ENCODE measurements around the gene HAPSTR1. TPM values are rescaled to one million over a fixed set of nuclear protein-coding genes. Genes with fewer than 3 reads are reported as not detected.

HAPSTR1 gene
- polyA plus RNA-seq, 1 of the 3 experiments (the other 2 are of a cell fraction) = 7.0 TPM

DNA sequence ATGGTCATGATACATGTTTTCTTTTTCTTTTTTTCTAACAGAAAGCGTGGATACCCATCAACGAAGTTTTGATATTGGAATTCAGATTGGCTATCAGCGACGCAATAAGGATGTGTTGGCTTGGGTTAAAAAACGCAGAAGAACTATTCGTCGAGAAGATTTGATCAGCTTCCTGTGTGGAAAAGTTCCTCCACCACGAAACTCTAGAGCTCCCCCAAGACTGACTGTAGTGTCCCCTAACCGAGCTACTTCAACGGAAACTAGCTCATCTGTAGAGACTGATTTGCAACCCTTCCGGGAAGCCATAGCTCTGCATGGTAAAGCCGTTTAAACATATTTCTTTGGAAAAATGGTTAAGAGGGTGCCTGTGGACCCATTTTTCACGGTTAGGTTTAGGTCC lies 11.5 kb downstream of the HAPSTR1 start:
- no peak for DNase-seq
- H4K20me1 ChIP-seq (ENCODE audit: insufficient read depth) = peaks cover 100% of the 10 kb centered on the region
- ChIA-PET POLR2A (no interaction called here), CTCF (interaction anchor here (1.3 to 3.6 kb wide), 3 partner anchors 32 to 222 kb away, joined by 3 to 17 read pairs (median 3); no protein-coding TSS in a partner anchor)
- peak overlapping the region in 1 of 2 experiments; percentile 67; a peak in 1 of 4 replicates for H3K27ac ChIP-seq (ENCODE audit: low read depth in 2 of 2, low read length in 1 of 2)
- peaks cover 29% of the 10 kb centered on the region for H3F3A ChIP-seq (replicated peaks; ENCODE audit: insufficient read depth)
- H3K4me1 ChIP-seq (ENCODE audit: control insufficient read depth in 1 of 2, insufficient read depth in 2 of 2, low read depth in 1 of 2, low read length in 1 of 2) = peaks cover 7 to 32% of the 10 kb centered on the region in 2 experiments
- WGBS (ENCODE audit: low lambda C conversion rate) = 92% methylated on average over 13 of the region's 13 CpGs
- H3K9me2 ChIP-seq = no peaks in the 10 kb centered on the region
- 0 out of 2 replicates have a peak overlapping the region, but pooled peaks have one; percentile 44 for H3K4me2 ChIP-seq
- H2AFZ ChIP-seq (ENCODE audit: low read depth) = no peak overlapping the region
- no peak overlapping the region for H3K4me3 ChIP-seq (ENCODE audit: low read depth in 2 of 2, low read length in 1 of 2)
- no peak overlapping the region for H3K9ac ChIP-seq
- no peaks in the 10 kb centered on the region for H3K27me3 ChIP-seq (ENCODE audit: insufficient read depth)
- peaks cover 100% of the 10 kb centered on the region for H3K79me2 ChIP-seq (ENCODE audit: insufficient read depth)
- H3K9me3 ChIP-seq = no peaks in the 10 kb centered on the region
- peaks cover 59 to 77% of the 10 kb centered on the region in 2 experiments for H3K36me3 ChIP-seq (replicated peaks in 1 of 2; ENCODE audit: control insufficient read depth in 1 of 2, insufficient read depth in 2 of 2, low read length in 1 of 2)
- TF ChIP-seq CHD2 (IDR thresholded peaks at IDR 0.05; ENCODE audit: low read length, partially characterized antibody) (no peak), RCOR1 (IDR thresholded peaks at IDR 0.05; ENCODE audit: low read length) (no peak), MXI1 (IDR thresholded peaks at IDR 0.05; ENCODE audit: low read depth, low read length) (no peak), SMC3 (IDR thresholded peaks at IDR 0.05; ENCODE audit: low read depth, low read length) (no peak), FOXM1 (IDR thresholded peaks at IDR 0.05; ENCODE audit: low read depth) (no peak), GATA2 (CRISPR knock-in tag; IDR thresholded peaks at IDR 0.05) (no peak), MEF2A (IDR thresholded peaks at IDR 0.05; ENCODE audit: borderline replicate concordance, low read depth) (no peak), TEAD4 (IDR thresholded peaks at IDR 0.05; ENCODE audit: borderline replicate concordance, insufficient read depth) (no peak)
- TF ChIP-seq, protein P1, sequence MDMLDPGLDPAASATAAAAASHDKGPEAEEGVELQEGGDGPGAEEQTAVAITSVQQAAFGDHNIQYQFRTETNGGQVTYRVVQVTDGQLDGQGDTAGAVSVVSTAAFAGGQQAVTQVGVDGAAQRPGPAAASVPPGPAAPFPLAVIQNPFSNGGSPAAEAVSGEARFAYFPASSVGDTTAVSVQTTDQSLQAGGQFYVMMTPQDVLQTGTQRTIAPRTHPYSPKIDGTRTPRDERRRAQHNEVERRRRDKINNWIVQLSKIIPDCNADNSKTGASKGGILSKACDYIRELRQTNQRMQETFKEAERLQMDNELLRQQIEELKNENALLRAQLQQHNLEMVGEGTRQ (IDR thresholded peaks at IDR 0.05; ENCODE audit: borderline replicate concordance, low read depth, low read length) = no peak
- TF ChIP-seq, protein P2, sequence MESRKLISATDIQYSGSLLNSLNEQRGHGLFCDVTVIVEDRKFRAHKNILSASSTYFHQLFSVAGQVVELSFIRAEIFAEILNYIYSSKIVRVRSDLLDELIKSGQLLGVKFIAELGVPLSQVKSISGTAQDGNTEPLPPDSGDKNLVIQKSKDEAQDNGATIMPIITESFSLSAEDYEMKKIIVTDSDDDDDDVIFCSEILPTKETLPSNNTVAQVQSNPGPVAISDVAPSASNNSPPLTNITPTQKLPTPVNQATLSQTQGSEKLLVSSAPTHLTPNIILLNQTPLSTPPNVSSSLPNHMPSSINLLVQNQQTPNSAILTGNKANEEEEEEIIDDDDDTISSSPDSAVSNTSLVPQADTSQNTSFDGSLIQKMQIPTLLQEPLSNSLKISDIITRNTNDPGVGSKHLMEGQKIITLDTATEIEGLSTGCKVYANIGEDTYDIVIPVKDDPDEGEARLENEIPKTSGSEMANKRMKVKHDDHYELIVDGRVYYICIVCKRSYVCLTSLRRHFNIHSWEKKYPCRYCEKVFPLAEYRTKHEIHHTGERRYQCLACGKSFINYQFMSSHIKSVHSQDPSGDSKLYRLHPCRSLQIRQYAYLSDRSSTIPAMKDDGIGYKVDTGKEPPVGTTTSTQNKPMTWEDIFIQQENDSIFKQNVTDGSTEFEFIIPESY (IDR thresholded peaks at IDR 0.05; ENCODE audit: borderline replicate concordance, low read depth) = no peak

DNA sequence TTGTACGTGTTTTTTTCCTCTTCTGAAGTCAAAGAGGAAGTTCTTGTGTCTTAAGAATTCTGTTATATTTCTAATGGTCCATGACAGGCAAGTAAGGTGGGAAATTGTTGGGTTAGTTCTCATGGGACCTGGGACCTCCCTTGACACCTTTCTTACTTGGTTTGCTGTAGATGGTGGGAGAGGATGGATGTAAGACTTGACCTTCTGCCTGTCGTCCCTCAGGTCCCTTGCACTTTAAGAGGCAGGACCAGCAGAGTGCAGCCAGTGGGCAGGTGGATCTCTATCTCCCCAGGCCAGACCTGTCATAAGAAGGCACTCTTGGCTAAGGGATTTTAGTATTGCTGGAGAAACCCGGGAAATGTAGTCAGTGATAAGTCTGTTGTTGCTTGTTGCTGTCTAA lies 12.1 kb downstream of the HAPSTR1 start:
- Histone ChIP-seq H3K4me3 (ENCODE audit: low read depth in 2 of 2, low read length in 1 of 2) (no peak overlapping the region), H3K79me2 (ENCODE audit: insufficient read depth) (peaks cover 100% of the 10 kb centered on the region), H3K4me1 (ENCODE audit: control insufficient read depth in 1 of 2, insufficient read depth in 2 of 2, low read depth in 1 of 2, low read length in 1 of 2) (peaks cover 7 to 26% of the 10 kb centered on the region in 2 experiments), H3F3A (replicated peaks; ENCODE audit: insufficient read depth) (peaks cover 32% of the 10 kb centered on the region), H3K9me2 (no peaks in the 10 kb centered on the region), H3K4me2 (no peak overlapping the region), H3K36me3 (replicated peaks in 1 of 2; ENCODE audit: control insufficient read depth in 1 of 2, insufficient read depth in 2 of 2, low read length in 1 of 2) (peaks cover 65 to 76% of the 10 kb centered on the region in 2 experiments), H3K27me3 (ENCODE audit: insufficient read depth) (no peaks in the 10 kb centered on the region), H3K9ac (no peak overlapping the region), H4K20me1 (ENCODE audit: insufficient read depth) (peaks cover 100% of the 10 kb centered on the region), H3K27ac (ENCODE audit: low read depth in 2 of 2, low read length in 1 of 2) (no peak overlapping the region), H3K9me3 (no peaks in the 10 kb centered on the region), H2AFZ (ENCODE audit: low read depth) (no peak overlapping the region)
- 82% methylated on average over 3 of the region's 3 CpGs for WGBS (ENCODE audit: low lambda C conversion rate)
- ChIA-PET POLR2A (no interaction called here), CTCF (interaction anchor here (1.3 to 3.6 kb wide), 2 partner anchors 32 to 223 kb away, joined by 3 to 17 read pairs; no protein-coding TSS in a partner anchor)
- no peak for TF ChIP-seq SMC3 (IDR thresholded peaks at IDR 0.05; ENCODE audit: low read depth, low read length)
- no peak for TF ChIP-seq FOSL2 (IDR thresholded peaks at IDR 0.05; ENCODE audit: borderline replicate concordance, low read depth)
- TF ChIP-seq, protein P3, sequence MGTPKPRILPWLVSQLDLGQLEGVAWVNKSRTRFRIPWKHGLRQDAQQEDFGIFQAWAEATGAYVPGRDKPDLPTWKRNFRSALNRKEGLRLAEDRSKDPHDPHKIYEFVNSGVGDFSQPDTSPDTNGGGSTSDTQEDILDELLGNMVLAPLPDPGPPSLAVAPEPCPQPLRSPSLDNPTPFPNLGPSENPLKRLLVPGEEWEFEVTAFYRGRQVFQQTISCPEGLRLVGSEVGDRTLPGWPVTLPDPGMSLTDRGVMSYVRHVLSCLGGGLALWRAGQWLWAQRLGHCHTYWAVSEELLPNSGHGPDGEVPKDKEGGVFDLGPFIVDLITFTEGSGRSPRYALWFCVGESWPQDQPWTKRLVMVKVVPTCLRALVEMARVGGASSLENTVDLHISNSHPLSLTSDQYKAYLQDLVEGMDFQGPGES (IDR thresholded peaks at IDR 0.05; ENCODE audit: low read depth, low read length) = no peak
- no peak for TF ChIP-seq TEAD4 (IDR thresholded peaks at IDR 0.05; ENCODE audit: borderline replicate concordance, insufficient read depth)
- TF ChIP-seq, protein P4, sequence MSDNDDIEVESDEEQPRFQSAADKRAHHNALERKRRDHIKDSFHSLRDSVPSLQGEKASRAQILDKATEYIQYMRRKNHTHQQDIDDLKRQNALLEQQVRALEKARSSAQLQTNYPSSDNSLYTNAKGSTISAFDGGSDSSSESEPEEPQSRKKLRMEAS (IDR thresholded peaks at IDR 0.05; ENCODE audit: low read depth) = no peak
- TF ChIP-seq FOXM1 (IDR thresholded peaks at IDR 0.05; ENCODE audit: low read depth) = no peak
- TF ChIP-seq SIN3A (IDR thresholded peaks at IDR 0.05; ENCODE audit: borderline replicate concordance, low read depth, low read length) = no peak
- TF ChIP-seq, protein P5, sequence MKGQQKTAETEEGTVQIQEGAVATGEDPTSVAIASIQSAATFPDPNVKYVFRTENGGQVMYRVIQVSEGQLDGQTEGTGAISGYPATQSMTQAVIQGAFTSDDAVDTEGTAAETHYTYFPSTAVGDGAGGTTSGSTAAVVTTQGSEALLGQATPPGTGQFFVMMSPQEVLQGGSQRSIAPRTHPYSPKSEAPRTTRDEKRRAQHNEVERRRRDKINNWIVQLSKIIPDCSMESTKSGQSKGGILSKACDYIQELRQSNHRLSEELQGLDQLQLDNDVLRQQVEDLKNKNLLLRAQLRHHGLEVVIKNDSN (IDR thresholded peaks at IDR 0.05; ENCODE audit: borderline replicate concordance, low read depth) = no peak
- DNase-seq = no peak
